Skeletal muscle tissue (tissue), 5 donors: ENCODE measurements around the gene VSTM5. TPM values are rescaled to one million over a fixed set of nuclear protein-coding genes. Genes with fewer than 3 reads are reported as not detected.
"Not testable (repeated sequence)": the region's sequence is repeated elsewhere in the genome, so short reads cannot be mapped to it uniquely, and the experiment has no call there.

Source experiments
- H3K27ac ChIP-seq: one replicate; pipeline ENCODE4 v1.7.0; 2013; ENCODE audit warnings: mild to moderate bottlenecking, low read depth, low read length, inconsistent platforms
- H3K27me3 ChIP-seq, 3 donors: one replicate each; pipeline ENCODE4 v1.7.0; 2013; ENCODE audit warnings: low read length in 3 of 3; ENCODE audit not compliant: control insufficient read depth in 3 of 3, insufficient read depth in 3 of 3
- H3K36me3 ChIP-seq, 3 donors: one replicate each; pipeline ENCODE4 v1.7.0; 2013; ENCODE audit warnings: low read length in 3 of 3; ENCODE audit not compliant: control insufficient read depth in 3 of 3, insufficient read depth in 3 of 3
- H3K4me1 ChIP-seq, 3 donors: one replicate each; pipeline ENCODE4 v1.7.0; 2013; ENCODE audit warnings: low read length in 3 of 3, mild to moderate bottlenecking in 3 of 3; ENCODE audit not compliant: control insufficient read depth in 3 of 3, insufficient read depth in 3 of 3
- H3K4me3 ChIP-seq, 3 donors: one replicate each; pipeline ENCODE4 v1.7.0; 2013; ENCODE audit warnings: low read length in 3 of 3
- H3K9ac ChIP-seq, 3 donors: one replicate each; pipeline ENCODE4 v1.7.0; 2013; ENCODE audit warnings: low read length in 3 of 3, mild to moderate bottlenecking in 3 of 3, moderate library complexity in 2 of 3, low read depth in 1 of 3
- H3K9me3 ChIP-seq, 3 donors: one replicate each; pipeline ENCODE4 v1.7.0; 2013; ENCODE audit warnings: low read length in 3 of 3; ENCODE audit not compliant: control insufficient read depth in 3 of 3
- small RNA-seq: library from RNA; depleted of rRNA; stranded (forward); fragments of <200 nt; gene quantifications from one replicate; pipeline ENCODE3, GENCODE V24; 2014
- total RNA-seq: library from RNA; depleted of rRNA; stranded (reverse); fragments of >200 nt; gene quantifications from one replicate; pipeline ENCODE4 v1.2.3, GENCODE V29; 2014
- donor health status: Osteomylitis.

Gene VSTM5
- total RNA-seq, 1 donor from 2014 or later = not detected

DNA sequence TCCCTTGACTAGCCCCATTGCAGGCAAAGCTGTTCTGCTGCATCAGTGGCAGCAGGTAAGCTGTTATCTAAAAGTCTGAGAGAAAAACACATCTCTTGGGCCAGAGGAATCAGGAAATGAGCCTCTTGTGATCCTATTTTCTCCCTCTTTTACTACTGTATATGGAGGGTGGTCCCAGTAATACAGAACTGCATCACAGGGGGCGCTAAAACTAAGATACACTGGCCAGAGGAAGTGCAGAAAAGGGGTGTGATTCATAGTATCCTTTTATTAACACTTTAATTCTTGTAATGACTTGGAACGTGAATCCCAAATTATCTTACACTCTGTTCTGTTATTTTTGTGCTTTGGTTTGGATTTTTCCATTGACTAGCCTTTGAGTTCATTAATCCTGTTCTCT is 75.1 kb downstream of the VSTM5 start:
- Histone ChIP-seq H3K27ac (no peak overlapping the region), H3K9ac (no peak overlapping the region), H3K4me1 (no peaks in the 10 kb centered on the region), H3K27me3 (no peaks in the 10 kb centered on the region), H3K9me3 (no peaks in the 10 kb centered on the region), H3K4me3 (no peak overlapping the region), H3K36me3 (peaks cover 0 to 3% (median 0%) of the 10 kb centered on the region in 3 donors)

DNA sequence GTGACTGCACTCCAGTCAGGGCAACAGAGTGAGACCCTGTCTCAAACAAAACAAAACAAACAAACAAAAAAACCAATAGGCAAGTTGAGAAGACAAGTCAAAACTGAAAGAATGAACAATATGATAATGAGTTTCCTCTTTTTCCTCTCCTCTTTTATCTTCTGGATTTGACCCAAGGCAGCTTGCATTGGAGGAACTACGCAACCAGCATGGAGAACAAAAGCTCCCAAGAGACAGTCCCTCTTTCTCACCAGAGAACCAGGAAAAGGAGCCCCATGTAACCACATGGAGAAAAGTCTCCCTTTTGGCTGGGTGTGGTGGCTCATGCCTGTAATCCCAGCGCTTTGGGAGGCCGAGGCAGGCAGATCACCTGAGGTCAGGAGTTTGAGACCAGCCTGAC is 75.9 kb downstream of the VSTM5 start:
- not testable (repeated sequence) for H3K9ac ChIP-seq, H3K4me1 ChIP-seq, H3K27me3 ChIP-seq, H3K9me3 ChIP-seq, H3K4me3 ChIP-seq, H3K36me3 ChIP-seq, H3K27ac ChIP-seq

DNA sequence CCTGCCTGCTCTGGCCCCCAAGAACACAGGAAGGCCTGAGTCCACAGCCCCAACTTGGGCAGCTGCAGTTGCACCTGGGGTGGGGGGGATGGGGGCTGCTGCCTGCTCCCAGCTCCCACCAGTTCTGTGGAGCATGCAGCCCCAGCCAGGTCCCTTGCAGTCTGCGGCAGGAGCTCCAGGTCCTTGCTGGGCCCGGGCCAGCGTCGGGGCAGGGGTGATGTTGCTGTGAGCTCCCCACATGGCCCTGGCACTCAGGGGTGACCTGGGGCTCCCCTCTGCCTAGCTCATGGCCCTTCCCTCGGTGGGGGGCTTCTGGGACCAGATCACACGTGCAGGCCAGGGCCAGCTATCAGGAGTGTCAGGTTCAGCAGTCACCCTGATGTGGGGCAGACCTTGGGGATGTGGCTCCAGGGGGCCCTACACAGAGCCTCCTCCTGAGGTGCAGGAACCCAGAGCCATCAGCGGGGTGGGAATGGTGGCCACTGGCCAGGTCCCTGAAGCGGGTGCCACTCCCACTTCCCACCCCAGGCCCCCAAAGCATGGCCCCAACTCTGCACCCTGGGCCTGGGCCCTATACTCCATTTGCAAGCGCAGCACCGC is 76.7 kb downstream of the VSTM5 start:
- H3K4me3 ChIP-seq = no peak overlapping the region
- peaks cover 0 to 3% (median 0%) of the 10 kb centered on the region in 3 donors for H3K36me3 ChIP-seq
- no peak overlapping the region for H3K9ac ChIP-seq
- H3K27ac ChIP-seq = no peak overlapping the region
- H3K27me3 ChIP-seq = no peaks in the 10 kb centered on the region
- H3K4me1 ChIP-seq = no peaks in the 10 kb centered on the region
- H3K9me3 ChIP-seq = no peaks in the 10 kb centered on the region

DNA sequence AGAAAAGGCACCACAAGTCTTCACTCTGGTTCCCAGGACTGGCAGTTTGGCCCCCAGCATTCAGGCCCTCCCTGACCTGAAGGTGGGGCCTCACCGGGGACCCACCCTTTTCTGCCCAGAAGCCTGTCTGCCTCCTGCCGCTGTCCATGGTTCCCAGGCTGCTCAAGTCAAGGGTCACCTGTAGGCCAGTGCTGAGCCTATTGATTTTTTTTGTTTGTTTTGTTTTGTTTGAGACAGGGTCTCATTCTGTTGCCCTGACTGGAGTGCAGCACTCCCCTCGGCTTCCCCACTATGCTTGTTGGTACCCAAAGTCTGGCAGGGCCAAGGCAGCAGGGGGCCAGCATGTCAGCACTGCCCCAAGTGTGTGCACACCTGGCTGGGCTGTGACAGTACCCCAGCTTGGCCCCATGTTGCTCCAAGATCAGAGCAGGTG is 77.4 kb downstream of the VSTM5 start:
- Histone ChIP-seq H3K27me3 (no peaks in the 10 kb centered on the region), H3K4me3 (no peak overlapping the region), H3K4me1 (no peaks in the 10 kb centered on the region), H3K9ac (no peak overlapping the region), H3K27ac (no peak overlapping the region), H3K36me3 (peaks cover 0 to 3% (median 0%) of the 10 kb centered on the region in 3 donors), H3K9me3 (no peaks in the 10 kb centered on the region)

DNA sequence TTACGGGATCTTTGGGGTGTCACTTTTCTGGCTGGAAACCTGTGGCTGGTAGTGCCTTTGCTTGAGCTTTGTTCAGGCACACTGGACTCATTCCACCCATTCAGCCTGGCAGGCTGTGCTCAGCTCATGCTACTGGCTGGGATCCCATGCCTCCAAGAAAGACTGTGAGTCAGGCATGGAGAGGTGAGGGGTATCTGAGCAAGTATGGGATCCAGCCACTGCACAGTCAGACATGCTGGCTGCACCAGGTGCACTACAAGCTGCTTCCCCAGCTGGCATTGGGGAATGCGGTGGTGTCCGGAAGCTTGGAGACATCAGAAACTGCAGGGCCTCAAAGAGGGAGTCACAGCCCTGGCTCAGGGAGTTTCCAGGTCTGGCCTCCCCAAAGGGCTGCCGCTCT is 78.3 kb downstream of the VSTM5 start:
- no peaks in the 10 kb centered on the region for H3K4me1 ChIP-seq

DNA sequence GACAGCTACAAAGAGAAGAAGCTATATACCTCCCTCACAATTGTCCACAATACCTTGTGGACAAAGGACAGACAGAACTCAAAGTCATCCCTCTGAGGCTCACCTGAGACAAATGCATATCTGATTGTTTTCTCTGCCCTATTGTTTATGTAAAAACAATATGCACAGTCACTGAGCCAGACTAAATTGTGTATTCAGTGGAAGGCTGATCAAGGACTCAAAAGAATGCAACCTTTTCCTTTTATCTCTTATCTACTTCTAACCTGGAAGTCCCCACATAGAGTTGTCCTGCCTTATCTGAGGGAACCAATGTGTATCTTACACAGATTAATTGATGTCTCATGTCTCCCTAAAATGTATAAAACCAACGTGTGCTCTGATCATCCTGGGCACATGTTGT is 80.3 kb downstream of the VSTM5 start:
- H3K27me3 ChIP-seq = no peaks in the 10 kb centered on the region
- no peak overlapping the region for H3K27ac ChIP-seq
- peaks cover 2 to 11% (median 5%) of the 10 kb centered on the region in 3 donors for H3K36me3 ChIP-seq
- H3K4me3 ChIP-seq = no peak overlapping the region
- no peak overlapping the region for H3K9ac ChIP-seq
- no peaks in the 10 kb centered on the region for H3K9me3 ChIP-seq
- H3K4me1 ChIP-seq = no peaks in the 10 kb centered on the region

More for the DNA sequence above, 78.3 kb downstream of the VSTM5 start:
- H3K27ac ChIP-seq = no peak overlapping the region
- H3K4me3 ChIP-seq = no peak overlapping the region
- no peaks in the 10 kb centered on the region for H3K27me3 ChIP-seq
- H3K9me3 ChIP-seq = no peaks in the 10 kb centered on the region
- H3K9ac ChIP-seq = no peak overlapping the region
- H3K36me3 ChIP-seq = peaks cover 0 to 3% (median under 1%) of the 10 kb centered on the region in 3 donors

Small RNAs within 50 kb of the gene (small RNA-seq; reads per million reads assigned to genes)
- gene RF00019 = not detected

Other genes with a start within 250 kb of the VSTM5 start
- 9.4 TPM for gene CEP295, start 188.9 kb downstream of the VSTM5 start, total RNA-seq
- gene TAF1D, start 109.1 kb downstream of the VSTM5 start, total RNA-seq = 164 TPM
- 47.5 TPM for gene C11orf54, start 108.9 kb downstream of the VSTM5 start, total RNA-seq
- gene MED17, start 66.3 kb downstream of the VSTM5 start, total RNA-seq = 25.1 TPM
- under 0.01 TPM for gene HEPHL1, start 170.7 kb upstream of the VSTM5 start, total RNA-seq